ENCODE measurements around the gene ATP4A. TPM values are rescaled to one million over a fixed set of nuclear protein-coding genes. Genes with fewer than 3 reads are reported as not detected.

ATP4A gene
- total and polyA plus RNA-seq, 9 of the 15 experiments (the other 6 are each of a cell fraction or from before 2014, with no cell fraction given) = 0.15 TPM; not detected in 8

- Histone ChIP-seq H3K79me2 (ENCODE audit: control insufficient read depth, insufficient read depth, low read length) (no peaks in the 10 kb centered on the region), H3K4me1 (replicated peaks in 1 of 2; ENCODE audit: control insufficient read depth in 2 of 2, insufficient read depth in 2 of 2, low read length in 2 of 2) (no peaks in the 10 kb centered on the region; a peak in 1 of 5 replicates), H3K4me2 (ENCODE audit: insufficient read depth, low read length) (no peak overlapping the region), H3K9me1 (ENCODE audit: control insufficient read depth, insufficient read depth, low read length) (no peaks in the 10 kb centered on the region), H3K9me3 (replicated peaks; ENCODE audit: control insufficient read depth, insufficient read depth, low read depth, low read length) (no peaks in the 10 kb centered on the region), H3K9ac (ENCODE audit: insufficient read depth in 1 of 2, low read depth in 2 of 2, low read length in 2 of 2) (no peak overlapping the region), H3K27me3 (ENCODE audit: control insufficient read depth in 2 of 2, insufficient read depth in 2 of 2, low read length in 2 of 2) (peaks cover 9 to 14% of the 10 kb centered on the region in 2 experiments; a peak in 4 of 5 replicates), H3K4me3 (no peak overlapping the region), H3K36me3 (ENCODE audit: control insufficient read depth, insufficient read depth, low read length) (no peaks in the 10 kb centered on the region), H3K27ac (ENCODE audit: extremely low read depth, low read depth, low read length) (no peak overlapping the region), H2AFZ (ENCODE audit: low read depth, low read length) (peak overlapping the region; percentile 56; the same call in 1 of the 2 replicates), H4K20me1 (replicated peaks; ENCODE audit: control insufficient read depth, insufficient read depth, low read length) (no peaks in the 10 kb centered on the region)
- WGBS (ENCODE audit: insufficient coverage, low coverage, missing lambda C conversion rate) = 8% methylated on average over 4 of the region's 4 CpGs
- DNase-seq (ENCODE audit: extremely low read depth in 1 of 4, low spot score in 3 of 4) (peak; percentile 24 to 79 (median 40)), FAIRE-seq (no peak), ATAC-seq (peak; percentile 94)
- in situ Hi-C loops (cut with MboI) (no loop called here), intact Hi-C loops (cut with micrococcal nuclease) (no loop called here)
- CTCF ChIA-PET (ENCODE audit: low intra/inter-chr PET ratio) = no interaction called here
- POLR2A ChIA-PET = interaction anchor here (1.2 kb wide), 1 partner anchor 12 kb away, joined by 4 read pairs; no protein-coding TSS in a partner anchor
- BruUV-seq (replicated peaks) = no TSS peak
- TF ChIP-seq SAFB2 (IDR thresholded peaks at IDR 0.05; ENCODE audit: borderline replicate concordance, low read depth, low read length, severe bottlenecking) (no peak), NFYB (IDR thresholded peaks at IDR 0.05; ENCODE audit: extremely low read depth, insufficient read length) (peak; percentile 81), FOS (IDR thresholded peaks at IDR 0.05; ENCODE audit: extremely low read depth, insufficient read length) (peak; percentile 68), ZNF75A (CRISPR knock-in tag; IDR thresholded peaks at IDR 0.05) (no peak), PBX2 (CRISPR knock-in tag; IDR thresholded peaks at IDR 0.05; ENCODE audit: low read depth) (no peak), PBX2 (tag; conservative IDR thresholded peaks at IDR 0.05; ENCODE audit: low read depth) (peak; percentile 65), SRSF7 (optimal IDR thresholded peaks at IDR 0.05; ENCODE audit: low read depth, low read length) (no peak), HMG20B (CRISPR knock-in tag; IDR thresholded peaks at IDR 0.05) (no peak), C11orf30 (IDR thresholded peaks at IDR 0.05; ENCODE audit: low read depth) (no peak), VEZF1 (CRISPR knock-in tag; IDR thresholded peaks at IDR 0.05) (no peak), POLR2AphosphoS5 (IDR thresholded peaks at IDR 0.05; ENCODE audit: control insufficient read depth, insufficient read depth, low read depth, low read length) (no peak), ETS2 (tag; IDR thresholded peaks at IDR 0.05; ENCODE audit: borderline replicate concordance, poor library complexity, severe bottlenecking) (no peak), CREB3 (tag; conservative IDR thresholded peaks at IDR 0.05; ENCODE audit: low read depth) (no peak), ASH1L (IDR thresholded peaks at IDR 0.05; ENCODE audit: borderline replicate concordance, low read depth, partially characterized antibody) (peak; percentile 64), EZH2 (IDR thresholded peaks at IDR 0.05; ENCODE audit: borderline replicate concordance, low read depth, low read length) (no peak), GATAD2A (IDR thresholded peaks at IDR 0.05) (no peak), ZBTB1 (CRISPR knock-in tag; IDR thresholded peaks at IDR 0.05; ENCODE audit: borderline replicate concordance, low read depth) (no peak), SMARCC2 (IDR thresholded peaks at IDR 0.05; ENCODE audit: low read depth) (no peak)
Measured at GRCh38 chr19:35596366-35596999, 33.0 kb upstream of the ATP4A start.

All from K562 (cell line).